Upper lobe of left lung (tissue), 6 donors: ENCODE results near the gene SDK2. TPM values are rescaled to one million over a fixed set of nuclear protein-coding genes. Genes with fewer than 3 reads are reported as not detected.

Experiments used
- ATAC-seq, 2 donors: fragments of 200-7000 bp; cut with Tn5 transposase; one replicate each; pipeline ENCODE4 v1.9.1; 2022; ENCODE audit warnings: mild to moderate bottlenecking in 2 of 2, moderate library complexity in 2 of 2; ENCODE audit not compliant: low FRiP score in 2 of 2
- DNase-seq, 2 donors: peaks; one replicate each; pipeline ENCODE4 v3.0.0-alpha.2; 2019 to 2020
- H3K27ac ChIP-seq, 4 donors: fragments of 200-600 bp; sonication (generic); one replicate each; pipeline ENCODE4 v1.5.1; 2016 to 2019
- H3K27me3 ChIP-seq, 4 donors: fragments of 200-600 bp; sonication (generic); one replicate each; pipeline ENCODE4 v1.5.1; 2017 to 2019
- H3K36me3 ChIP-seq, 4 donors: fragments of 200-600 bp; sonication (generic); one replicate each; pipeline ENCODE4 v1.5.1; 2016 to 2019
- H3K4me1 ChIP-seq, 4 donors: fragments of 200-600 bp; sonication (generic); one replicate each; pipeline ENCODE4 v1.5.1; 2018 to 2019
- H3K4me3 ChIP-seq, 4 donors: fragments of 200-600 bp; sonication (generic); one replicate each; pipeline ENCODE4 v1.5.1; 2017 to 2019; ENCODE audit warnings: mild to moderate bottlenecking in 2 of 4, moderate library complexity in 1 of 4
- H3K9me3 ChIP-seq, 4 donors: fragments of 200-600 bp; sonication (generic); one replicate each; pipeline ENCODE4 v1.5.1; 2018 to 2019
- CTCF ChIP-seq, 6 experiments: fragments of 450-650 bp in 4 of 6; fragments of 200-600 bp in 2 of 6; sonication (generic) in 2 of 6; IDR thresholded peaks; one replicate each; pipeline ENCODE4 v1.5.1; 2016 to 2019; ENCODE audit warnings: antibody characterized with exemption in 6 of 6
- EP300 ChIP-seq, 4 donors: sonication (generic); formaldehyde crosslinking; IDR thresholded peaks; one replicate each; pipeline ENCODE4 v1.5.1; 2017; ENCODE audit warnings: antibody characterized with exemption in 4 of 4, control low read depth in 2 of 4
- POLR2A ChIP-seq, 4 donors: fragments of 450-650 bp; IDR thresholded peaks; one replicate each; pipeline ENCODE4 v1.5.1; 2016 to 2017; ENCODE audit warnings: antibody characterized with exemption in 4 of 4, mild to moderate bottlenecking in 2 of 4
- POLR2AphosphoS5 ChIP-seq, 2 donors: sonication (generic); formaldehyde crosslinking; IDR thresholded peaks; one replicate each; pipeline ENCODE4 v1.5.1; 2017; ENCODE audit warnings: antibody characterized with exemption in 2 of 2
- WGBS, 2 donors: methylation state at CpG; one replicate each; pipeline ENCODE4 v1.1.5; 2017 to 2018; 5-methylcytosine and 5-hydroxymethylcytosine counted together
- total RNA-seq, 6 donors: library from RNA; depleted of rRNA in 4 of 6; stranded (reverse); fragments of >200 nt in 4 of 6; gene quantifications; one replicate each; pipeline versions ENCODE4 v1.1.0 to v1.2.1, GENCODE V29; 2016 to 2021
- donor health status: DM: no; HTN: no; CAD: no; lungs with moderate emphysema.
- donor health status: DM: no; HTN: yes; CAD: no; lungs with severe emphysema.

Gene SDK2
- total RNA-seq, 6 donors from 2014 or later: 1.2 to 7.3 (median 2.9) TPM

- Histone ChIP-seq H3K4me1 (peaks cover 0 to 26% (median 11%) of the 10 kb centered on the region in 4 donors), H3K27ac (peak overlapping the region in 1 of 4 donors; percentile 29), H3K9me3 (no peaks in the 10 kb centered on the region), H3K4me3 (no peak overlapping the region), H3K36me3 (no peaks in the 10 kb centered on the region), H3K27me3 (no peaks in the 10 kb centered on the region)
- WGBS, 2 donors: 65 to 71% methylated on average over 8 to 11 of the region's 11 CpGs
- DNase-seq (peak in 1 of 2 donors; percentile 55), ATAC-seq (peak in 1 of 2 donors; percentile 14)
- TF ChIP-seq POLR2A (IDR thresholded peaks at IDR 0.05) (no peak), CTCF (IDR thresholded peaks at IDR 0.05) (no peak), EP300 (IDR thresholded peaks at IDR 0.05) (no peak), POLR2AphosphoS5 (IDR thresholded peaks at IDR 0.05) (no peak)
Measured at GRCh38 chr17:73566905-73567782, 77.1 kb downstream of the SDK2 start.

- no peak for DNase-seq
- WGBS, 2 donors: 56 to 73% methylated on average over 2 of the region's 2 CpGs
- ATAC-seq: no peak
Measured at GRCh38 chr17:73564843-73565242, 79.4 kb downstream of the SDK2 start.

GRCh38 chr17:73562896-73563295 lies 81.3 kb downstream of the SDK2 start:
- Histone ChIP-seq H3K4me3 (no peak overlapping the region), H3K27me3 (no peaks in the 10 kb centered on the region), H3K9me3 (no peaks in the 10 kb centered on the region), H3K27ac (no peak overlapping the region), H3K36me3 (no peaks in the 10 kb centered on the region), H3K4me1 (peaks cover 0 to 9% (median 8%) of the 10 kb centered on the region in 4 donors)
- no peak for DNase-seq
- TF ChIP-seq CTCF (IDR thresholded peaks at IDR 0.05) (no peak), POLR2AphosphoS5 (IDR thresholded peaks at IDR 0.05) (no peak), EP300 (IDR thresholded peaks at IDR 0.05) (no peak), POLR2A (IDR thresholded peaks at IDR 0.05) (no peak)
- no peak for ATAC-seq
- WGBS, 2 donors: 77 to 89% methylated on average over 9 of the region's 9 CpGs

More at GRCh38 chr17:73564843-73565242, 79.4 kb downstream of the SDK2 start:
- TF ChIP-seq CTCF (IDR thresholded peaks at IDR 0.05): no peak
- no peak for TF ChIP-seq POLR2AphosphoS5 (IDR thresholded peaks at IDR 0.05)
- no peak for TF ChIP-seq EP300 (IDR thresholded peaks at IDR 0.05)
- TF ChIP-seq POLR2A (IDR thresholded peaks at IDR 0.05): no peak
- Histone ChIP-seq H3K4me1 (peaks cover 0 to 9% (median 8%) of the 10 kb centered on the region in 4 donors), H3K27me3 (no peaks in the 10 kb centered on the region), H3K36me3 (no peaks in the 10 kb centered on the region), H3K27ac (no peak overlapping the region), H3K4me3 (no peak overlapping the region), H3K9me3 (no peaks in the 10 kb centered on the region)

- whole genome bisulfite sequencing, 2 donors: 75 to 81% methylated on average over 9 of the region's 9 CpGs
- H3K4me1 ChIP-seq: no peaks in the 10 kb centered on the region
- H3K9me3 ChIP-seq: no peaks in the 10 kb centered on the region
- no peaks in the 10 kb centered on the region for H3K36me3 ChIP-seq
- no peaks in the 10 kb centered on the region for H3K27me3 ChIP-seq
- no peak overlapping the region for H3K27ac ChIP-seq
- no peak for TF ChIP-seq EP300 (IDR thresholded peaks at IDR 0.05)
- TF ChIP-seq POLR2A (IDR thresholded peaks at IDR 0.05): no peak
- TF ChIP-seq POLR2AphosphoS5 (IDR thresholded peaks at IDR 0.05): no peak
- no peak for TF ChIP-seq CTCF (IDR thresholded peaks at IDR 0.05)
- DNase-seq (no peak), ATAC-seq (no peak)
- no peak overlapping the region for H3K4me3 ChIP-seq
Measured at GRCh38 chr17:73561111-73561510, 83.1 kb downstream of the SDK2 start.
